Keratinocyte (primary cell): ENCODE measurements around the gene FHOD3. TPM values are rescaled to one million over a fixed set of nuclear protein-coding genes. Genes with fewer than 3 reads are reported as not detected.

ENCODE experiments used
- DNase-seq: peaks from one replicate; pipeline ENCODE4 v3.0.0-alpha.2; 2011; ENCODE audit warnings: low read depth, missing footprints, low spot score
- FAIRE-seq: peaks from 2 replicates; lab custom pipeline; 2011; peaks lifted over from hg19 to GRCh38; lab: Jason Lieb, UNC
- H2AFZ ChIP-seq: 2 replicates; pipeline ENCODE4 v1.6.0; 2012; ENCODE audit warnings: low read length, control low read depth, inconsistent platforms; ENCODE audit not compliant: control insufficient read depth
- H3K27ac ChIP-seq: 2 replicates; pipeline ENCODE4 v1.5.1; 2011; ENCODE audit warnings: low read length; ENCODE audit not compliant: control insufficient read depth, insufficient read depth
- H3K27me3 ChIP-seq: 3 replicates; pipeline ENCODE4 v1.6.0; 2011; ENCODE audit warnings: low read length; ENCODE audit not compliant: control insufficient read depth, insufficient read depth; ENCODE audit errors: extremely low read depth
- H3K36me3 ChIP-seq, 2 experiments: 2 replicates in 1 of 2; 3 replicates in 1 of 2; pipeline ENCODE4 v1.5.1; 2011; ENCODE audit warnings: low read length in 2 of 2, mild to moderate bottlenecking in 1 of 2; ENCODE audit not compliant: control insufficient read depth in 2 of 2, insufficient read depth in 2 of 2; ENCODE audit errors: extremely low read depth in 1 of 2
- H3K4me1 ChIP-seq: 3 replicates; pipeline ENCODE4 v1.5.1; 2011; ENCODE audit warnings: low read length; ENCODE audit not compliant: control insufficient read depth, insufficient read depth; ENCODE audit errors: extremely low read depth
- H3K4me2 ChIP-seq: 3 replicates; pipeline ENCODE4 v1.6.0; 2011; ENCODE audit warnings: low read depth, low read length; ENCODE audit not compliant: control insufficient read depth, insufficient read depth; ENCODE audit errors: extremely low read depth
- H3K4me3 ChIP-seq, 3 experiments: fragments of 200-600 bp in 1 of 3; sonication (generic) in 1 of 3; 2 replicates in 2 of 3; 3 replicates in 1 of 3; pipeline ENCODE4 v1.5.1; 2011 to 2016; ENCODE audit warnings: low read length in 3 of 3, mild to moderate bottlenecking in 3 of 3, control low read depth in 2 of 3, inconsistent platforms in 1 of 3, low read depth in 1 of 3, mixed read lengths in 1 of 3, mixed run types in 1 of 3, moderate library complexity in 1 of 3; ENCODE audit not compliant: control insufficient read depth in 2 of 3, insufficient read depth in 2 of 3; ENCODE audit errors: extremely low read depth in 1 of 3
- H3K79me2 ChIP-seq: 2 replicates; pipeline ENCODE4 v1.6.0; 2012; ENCODE audit warnings: low read length; ENCODE audit not compliant: control insufficient read depth, insufficient read depth
- H3K9ac ChIP-seq: 3 replicates; pipeline ENCODE4 v1.6.0; 2011; ENCODE audit warnings: low read length; ENCODE audit not compliant: control insufficient read depth, insufficient read depth; ENCODE audit errors: extremely low read depth
- H3K9me1 ChIP-seq: 3 replicates; pipeline ENCODE4 v1.6.0; 2011; ENCODE audit warnings: low read length; ENCODE audit not compliant: control insufficient read depth, insufficient read depth; ENCODE audit errors: extremely low read depth
- H3K9me3 ChIP-seq: 2 replicates; pipeline ENCODE4 v1.5.1; 2012; ENCODE audit warnings: low read depth, low read length; ENCODE audit not compliant: control insufficient read depth
- H4K20me1 ChIP-seq: 3 replicates; pipeline ENCODE4 v1.6.0; 2011; ENCODE audit warnings: low read length; ENCODE audit not compliant: control insufficient read depth, insufficient read depth; ENCODE audit errors: extremely low read depth
- CTCF ChIP-seq, 3 experiments: IDR thresholded peaks in 1 of 3; conservative IDR thresholded peaks in 1 of 3; optimal IDR thresholded peaks in 1 of 3; 2 replicates in 2 of 3; 3 replicates in 1 of 3; pipeline versions ENCODE3 to v1.5.1; 2011; ENCODE audit warnings: low read length in 3 of 3, mild to moderate bottlenecking in 3 of 3, moderate library complexity in 2 of 3, control low read depth in 1 of 3, inconsistent platforms in 1 of 3; ENCODE audit not compliant: insufficient read depth in 2 of 3; ENCODE audit errors: extremely low read depth in 1 of 3
- EZH2 ChIP-seq: IDR thresholded peaks from one replicate; pipeline ENCODE4 v1.6.1; 2012; ENCODE audit warnings: inconsistent platforms, mild to moderate bottlenecking, low read length, moderate library complexity
- dilution Hi-C: fragments of 300-500 bp; cut with MboI; formaldehyde crosslinking; loops from one replicate; pipeline ENCODE4 v1.7.0; 2020; ENCODE audit warnings: low sequenced_read_pairs; ENCODE audit not compliant: extremely low pct_ligation_motif_present
- polyA plus RNA-seq, 5 experiments: library from polyadenylated mRNA; depleted of rRNA in 3 of 5; stranded (reverse) in 3 of 5; stranded (forward) in 1 of 5; unstranded in 1 of 5; fragments of >200 nt; gene quantifications; 1 replicate in 1 of 5; 2 replicates in 3 of 5; 3 replicates in 1 of 5; pipeline versions ENCODE4 v1.2.1 to v1.2.3, GENCODE V29; 2011 to 2012; ENCODE audit warnings: missing spikeins in 2 of 5, low read depth in 1 of 5, low replicate concordance in 1 of 5

The FHOD3 gene
- polyA plus RNA-seq, 1 donor (not counting 4 experiments of a cell fraction or from before 2014, with no cell fraction given): 7.7 TPM

- Histone ChIP-seq H3K27me3 (no peaks in the 10 kb centered on the region), H3K9me1 (no peaks in the 10 kb centered on the region), H3K4me2 (peak overlapping the region; percentile 69), H3K9me3 (no peaks in the 10 kb centered on the region), H3K4me1 (peaks cover 26% of the 10 kb centered on the region), H3K27ac (peak overlapping the region; percentile 21), H3K4me3 (no peak overlapping the region), H2AFZ (no peak overlapping the region), H4K20me1 (no peaks in the 10 kb centered on the region), H3K9ac (no peak overlapping the region), H3K36me3 (no peaks in the 10 kb centered on the region), H3K79me2 (no peaks in the 10 kb centered on the region)
- dilution Hi-C loops: no loop called here
- no peak for DNase-seq
- FAIRE-seq: peak; percentile 43
- TF ChIP-seq EZH2: no peak
- TF ChIP-seq CTCF (optimal IDR thresholded peaks at IDR 0.05 in 1 of 3, IDR thresholded peaks at IDR 0.05 in 1 of 3, conservative IDR thresholded peaks at IDR 0.05 in 1 of 3; ENCODE audit: extremely low read depth in 1 of 3, insufficient read depth in 2 of 3, low read length in 3 of 3): no peak
Observed at GRCh38 chr18:36441426-36442240, 144.1 kb downstream of the FHOD3 start.

GRCh38 chr18:36442717-36443116, 145.2 kb downstream of the FHOD3 start:
- H3K4me3 ChIP-seq: no peak overlapping the region
- dilution Hi-C loops: no loop called here
- H3K27me3 ChIP-seq: no peaks in the 10 kb centered on the region
- no peak overlapping the region for H3K4me2 ChIP-seq
- H3K9ac ChIP-seq: no peak overlapping the region
- H3K36me3 ChIP-seq: no peaks in the 10 kb centered on the region
- peaks cover 26% of the 10 kb centered on the region for H3K4me1 ChIP-seq
- H2AFZ ChIP-seq: no peak overlapping the region
- no peak overlapping the region for H3K27ac ChIP-seq
- no peaks in the 10 kb centered on the region for H3K79me2 ChIP-seq
- DNase-seq (no peak), FAIRE-seq (no peak)
- no peaks in the 10 kb centered on the region for H3K9me1 ChIP-seq
- TF ChIP-seq CTCF (optimal IDR thresholded peaks at IDR 0.05 in 1 of 3, IDR thresholded peaks at IDR 0.05 in 1 of 3, conservative IDR thresholded peaks at IDR 0.05 in 1 of 3; ENCODE audit: extremely low read depth in 1 of 3, insufficient read depth in 2 of 3, low read length in 3 of 3) (no peak), EZH2 (no peak)
- H3K9me3 ChIP-seq: no peaks in the 10 kb centered on the region
- H4K20me1 ChIP-seq: no peaks in the 10 kb centered on the region
